GM18861 (cell line): ENCODE data around the gene SMAGP.

ENCODE experiments used
- ATAC-seq: cut with Tn5 transposase; IDR thresholded peaks from one replicate; pipeline ENCODE4 v1.9.1; 2021; ENCODE audit not compliant: unreplicated experiment

The SMAGP gene

GRCh38 chr12:51197736-51198567, 72.3 kb downstream of the SMAGP start:
- ATAC-seq, result no peak

- no peak for ATAC-seq
Observed at GRCh38 chr12:51196547-51196946, 73.7 kb downstream of the SMAGP start.

GRCh38 chr12:51195841-51196240, 74.4 kb downstream of the SMAGP start:
- no peak for ATAC-seq
